Transverse colon (tissue), 4 donors: ENCODE results near the gene NRF1. TPM values are rescaled to one million over a fixed set of nuclear protein-coding genes. Genes with fewer than 3 reads are reported as not detected.

Experiments used
- DNase-seq: peaks from one replicate; pipeline ENCODE4 v3.0.0-alpha.2; 2019
- H3K27ac ChIP-seq, 4 donors: fragments of 200-600 bp; sonication (generic); 2 replicates each; pipeline ENCODE4 v1.5.1; 2016 to 2018; ENCODE audit warnings: inconsistent platforms in 4 of 4
- H3K27me3 ChIP-seq: fragments of 200-600 bp; sonication (generic); 2 replicates; pipeline ENCODE4 v1.5.1; 2017; ENCODE audit warnings: inconsistent platforms
- H3K36me3 ChIP-seq, 4 donors: fragments of 200-600 bp; sonication (generic); 2 replicates each; pipeline ENCODE4 v1.5.1; 2017 to 2019; ENCODE audit warnings: inconsistent platforms in 4 of 4
- H3K4me1 ChIP-seq, 4 donors: fragments of 200-600 bp; sonication (generic); 2 replicates each; pipeline ENCODE4 v1.5.1; 2017 to 2020; ENCODE audit warnings: inconsistent platforms in 4 of 4
- H3K4me3 ChIP-seq, 4 donors: fragments of 200-600 bp; sonication (generic); 1 replicate in 1 of 4; 2 replicates in 3 of 4; pipeline versions ENCODE4 v1.5.1 to v1.6.1; 2017 to 2019; ENCODE audit warnings: inconsistent platforms in 4 of 4
- H3K9me3 ChIP-seq, 2 donors: fragments of 200-600 bp; sonication (generic); 2 replicates each; pipeline ENCODE4 v1.5.1; 2017 to 2019; ENCODE audit warnings: inconsistent platforms in 2 of 2
- CTCF ChIP-seq, 5 experiments: fragments of 200-600 bp in 3 of 5; fragments of 450-650 bp in 2 of 5; sonication (generic) in 3 of 5; IDR thresholded peaks; 1 replicate in 2 of 5; 2 replicates in 3 of 5; pipeline ENCODE4 v1.5.1; 2016 to 2017; ENCODE audit warnings: antibody characterized with exemption in 5 of 5, inconsistent platforms in 3 of 5, mild to moderate bottlenecking in 2 of 5, moderate library complexity in 1 of 5
- EP300 ChIP-seq: sonication (generic); formaldehyde crosslinking; IDR thresholded peaks from one replicate; pipeline ENCODE4 v1.6.1; 2017; ENCODE audit warnings: antibody characterized with exemption, low read depth
- POLR2A ChIP-seq: fragments of 450-650 bp; IDR thresholded peaks from one replicate; pipeline ENCODE4 v1.6.1; 2016; ENCODE audit warnings: antibody characterized with exemption, mild to moderate bottlenecking, moderate library complexity
- POLR2AphosphoS5 ChIP-seq, 3 donors: sonication (generic); formaldehyde crosslinking; IDR thresholded peaks; one replicate each; pipeline ENCODE4 v1.6.1; 2016; ENCODE audit warnings: antibody characterized with exemption in 3 of 3
- WGBS, 2 donors: methylation state at CpG; one replicate each; pipeline ENCODE4 v1.1.5; 2018; ENCODE audit warnings: low coverage in 1 of 2; 5-methylcytosine and 5-hydroxymethylcytosine counted together
- in situ Hi-C, 4 donors: fragments of 200-750 bp; cut with MboI; loops; one replicate each; pipeline versions ENCODE4 v1.15.0 to v1.15.1; 2017; ENCODE audit warnings: low sequenced_read_pairs in 3 of 4, low pct_ligation_motif_present in 1 of 4, low pct_unique_long_range_greater_than_20kb in 1 of 4
- intact Hi-C: fragments of 100-400 bp; cut with DNase I; formaldehyde crosslinking; loops from one replicate; pipeline ENCODE4 v1.15.1; 2023; ENCODE audit warnings: low total_unique reads
- total RNA-seq, 4 donors: library from RNA; depleted of rRNA; stranded (reverse); fragments of >200 nt; gene quantifications; one replicate each; pipeline ENCODE4 v1.1.0, GENCODE V29; 2016

Gene NRF1
- total RNA-seq, 4 donors from 2014 or later: 11.6 to 21.5 (median 15.3) TPM

GRCh38 chr7:129774871-129775694 lies 163.6 kb downstream of the NRF1 start:
- intact Hi-C loops: no loop called here
- in situ Hi-C loops: no loop called here
- Histone ChIP-seq H3K4me3 (no peak overlapping the region), H3K4me1 (peaks cover 8 to 19% (median 19%) of the 10 kb centered on the region in 4 donors), H3K27me3 (peaks cover 40% of the 10 kb centered on the region), H3K36me3 (no peaks in the 10 kb centered on the region), H3K27ac (no peak overlapping the region), H3K9me3 (no peaks in the 10 kb centered on the region)
- no peak for DNase-seq
- TF ChIP-seq EP300 (no peak), CTCF (IDR thresholded peaks at IDR 0.05) (no peak), POLR2AphosphoS5 (IDR thresholded peaks at IDR 0.05) (no peak), POLR2A (no peak)
- WGBS, 2 donors: 94% methylated on average over 15 of the region's 18 CpGs; no CpG with 5 or more reads in 1 of the 2 donors

GRCh38 chr7:129775695-129776361 lies 164.3 kb downstream of the NRF1 start:
- TF ChIP-seq CTCF (IDR thresholded peaks at IDR 0.05): no peak
- no peak for TF ChIP-seq EP300
- TF ChIP-seq POLR2A: no peak
- TF ChIP-seq POLR2AphosphoS5 (IDR thresholded peaks at IDR 0.05): no peak
- peaks cover 48% of the 10 kb centered on the region for H3K27me3 ChIP-seq
- no peak for DNase-seq
- no peaks in the 10 kb centered on the region for H3K9me3 ChIP-seq
- H3K36me3 ChIP-seq: no peaks in the 10 kb centered on the region
- H3K27ac ChIP-seq: no peak overlapping the region
- intact Hi-C loops: no loop called here
- WGBS, 2 donors: 91% methylated on average over 12 of the region's 12 CpGs; no CpG with 5 or more reads in 1 of the 2 donors
- no peak overlapping the region for H3K4me3 ChIP-seq
- in situ Hi-C loops: no loop called here
- peaks cover 13 to 27% (median 26%) of the 10 kb centered on the region in 4 donors for H3K4me1 ChIP-seq

- in situ Hi-C loops (no loop called here), intact Hi-C loops (no loop called here)
- no peaks in the 10 kb centered on the region for H3K9me3 ChIP-seq
- DNase-seq: no peak
- H3K36me3 ChIP-seq: no peaks in the 10 kb centered on the region
- no peak overlapping the region for H3K4me3 ChIP-seq
- WGBS, 2 donors: 88% methylated on average over 1 of the region's 1 CpG; no CpG with 5 or more reads in 1 of the 2 donors
- no peak for TF ChIP-seq POLR2AphosphoS5 (IDR thresholded peaks at IDR 0.05)
- no peak for TF ChIP-seq POLR2A
- no peak for TF ChIP-seq EP300
- TF ChIP-seq CTCF (IDR thresholded peaks at IDR 0.05): no peak
- H3K4me1 ChIP-seq: peaks cover 17 to 32% (median 31%) of the 10 kb centered on the region in 4 donors
- peaks cover 53% of the 10 kb centered on the region for H3K27me3 ChIP-seq
- H3K27ac ChIP-seq: no peak overlapping the region
These were observed 164.8 kb downstream of the NRF1 start for GRCh38 chr7:129776362-129776722.

- WGBS, 2 donors: 67% methylated on average over 19 of the region's 19 CpGs; no CpG with 5 or more reads in 1 of the 2 donors
- in situ Hi-C loops (no loop called here), intact Hi-C loops (no loop called here)
- DNase-seq: no peak
- Histone ChIP-seq H3K27me3 (peaks cover 63% of the 10 kb centered on the region), H3K4me1 (peaks cover 27 to 42% (median 41%) of the 10 kb centered on the region in 4 donors), H3K27ac (no peak overlapping the region), H3K36me3 (no peaks in the 10 kb centered on the region), H3K9me3 (no peaks in the 10 kb centered on the region), H3K4me3 (no peak overlapping the region)
- TF ChIP-seq EP300 (no peak), POLR2AphosphoS5 (IDR thresholded peaks at IDR 0.05) (no peak), POLR2A (no peak), CTCF (IDR thresholded peaks at IDR 0.05) (no peak)
These were observed 165.8 kb downstream of the NRF1 start for GRCh38 chr7:129777195-129777844.
